Myocyte (in vitro differentiated cells): ENCODE data around the gene ECE1. TPM values are rescaled to one million over a fixed set of nuclear protein-coding genes. Genes with fewer than 3 reads are reported as not detected.
"Not testable (repeated sequence)": the region's sequence is repeated elsewhere in the genome, so short reads cannot be mapped to it uniquely, and the experiment has no call there.

Source experiments
- DNase-seq: peaks from one replicate; pipeline ENCODE4 v3.0.0-alpha.2; 2012; ENCODE audit warnings: low read depth
- total RNA-seq: library from RNA; depleted of rRNA; stranded (reverse); fragments of >200 nt; gene quantifications from 2 replicates; pipeline ENCODE4 v1.2.3, GENCODE V29; 2014

The ECE1 gene
- total RNA-seq, 1 donor from 2014 or later: 15.9 TPM

DNA sequence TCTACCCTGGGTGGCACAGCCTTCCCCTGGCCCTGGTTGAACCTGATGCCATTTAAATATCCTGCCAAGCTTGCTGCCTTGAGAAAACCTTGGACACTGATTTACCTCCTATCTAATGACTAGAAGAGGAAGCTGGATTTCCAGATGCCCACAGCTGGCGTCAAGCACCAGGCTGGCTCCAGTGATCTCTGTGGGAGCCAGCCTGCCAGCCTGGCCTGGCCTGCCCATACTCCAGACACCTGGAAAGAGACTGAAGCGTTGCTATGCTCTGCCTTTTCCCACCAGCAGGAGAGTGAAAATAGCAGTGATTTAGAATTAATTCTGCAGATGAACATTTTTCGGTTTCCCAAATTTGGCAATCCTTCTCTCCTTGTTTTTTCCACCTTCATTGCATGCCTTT is 102.0 kb downstream of the ECE1 start:
- no peak for DNase-seq

DNA sequence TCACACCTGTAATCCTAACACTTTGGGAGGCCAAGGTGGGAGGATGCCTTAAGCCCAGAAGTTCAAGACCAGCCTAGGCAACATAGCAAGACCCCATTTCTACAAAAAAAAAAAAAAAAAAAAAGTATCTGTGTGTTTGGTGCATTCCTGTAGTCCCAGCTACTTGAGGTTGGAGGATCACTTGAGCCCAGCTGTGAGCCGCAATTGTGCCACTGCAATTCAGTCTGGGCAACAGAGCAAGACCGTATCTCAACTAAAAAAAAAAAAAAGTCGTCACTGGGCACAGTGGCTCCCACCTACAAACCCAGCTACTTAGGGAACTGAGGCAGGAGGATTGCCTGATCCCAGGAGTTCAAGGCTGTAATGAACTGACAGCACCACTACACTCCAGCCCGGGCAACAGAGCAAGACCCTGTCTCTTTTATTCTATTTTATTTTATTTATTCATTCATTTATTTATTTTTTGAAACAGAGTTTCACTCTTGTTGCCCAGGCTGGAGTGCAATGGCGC is 105.0 kb downstream of the ECE1 start:
- DNase-seq: no peak

DNA sequence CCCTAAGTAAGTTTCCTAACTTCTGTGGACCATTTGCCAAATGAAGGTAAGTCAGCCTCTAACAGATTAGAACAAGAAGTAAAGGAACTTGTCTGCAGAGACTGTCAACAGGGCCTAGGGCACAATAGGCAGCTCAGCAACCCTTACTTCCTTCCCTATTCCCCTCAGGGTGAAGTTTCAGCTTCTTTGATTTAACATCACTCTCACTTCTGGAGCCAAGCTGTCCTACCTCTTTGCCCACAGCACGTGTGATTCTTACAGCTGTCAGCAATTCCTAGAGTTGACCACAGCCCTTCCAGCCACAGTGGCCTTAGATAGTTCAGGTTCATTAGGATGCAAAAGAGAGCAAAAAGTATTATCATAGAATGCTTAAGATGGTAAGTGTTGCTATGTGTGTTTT is 106.0 kb downstream of the ECE1 start:
- peak; percentile 80 for DNase-seq

DNA sequence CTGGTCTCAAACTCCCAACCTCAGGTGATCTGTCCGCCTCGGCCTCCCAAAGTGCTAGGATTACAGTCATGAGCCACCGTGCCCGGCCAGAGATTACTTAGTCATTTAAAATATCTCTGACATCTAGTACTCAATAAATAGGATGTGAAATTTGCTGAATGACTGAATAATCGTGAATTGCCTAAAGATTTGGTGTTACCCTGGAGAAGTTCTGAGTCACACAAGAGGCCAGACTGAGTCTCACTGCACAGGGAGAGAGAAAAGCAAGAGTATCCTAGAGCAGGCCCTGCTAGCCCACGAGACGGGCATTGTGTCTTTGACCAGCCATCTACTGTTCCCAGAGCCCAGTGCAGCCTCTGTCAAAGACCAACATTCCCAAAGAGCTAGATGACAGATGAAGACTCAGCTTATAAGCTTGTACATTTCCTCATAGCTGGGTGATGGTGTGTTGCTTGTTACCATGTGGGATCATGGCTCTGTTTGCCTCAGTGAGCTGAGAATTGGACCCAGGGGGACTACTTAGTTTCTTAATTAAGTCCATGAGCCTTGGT is 108.0 kb downstream of the ECE1 start:
- DNase-seq: peak; percentile 13

DNA sequence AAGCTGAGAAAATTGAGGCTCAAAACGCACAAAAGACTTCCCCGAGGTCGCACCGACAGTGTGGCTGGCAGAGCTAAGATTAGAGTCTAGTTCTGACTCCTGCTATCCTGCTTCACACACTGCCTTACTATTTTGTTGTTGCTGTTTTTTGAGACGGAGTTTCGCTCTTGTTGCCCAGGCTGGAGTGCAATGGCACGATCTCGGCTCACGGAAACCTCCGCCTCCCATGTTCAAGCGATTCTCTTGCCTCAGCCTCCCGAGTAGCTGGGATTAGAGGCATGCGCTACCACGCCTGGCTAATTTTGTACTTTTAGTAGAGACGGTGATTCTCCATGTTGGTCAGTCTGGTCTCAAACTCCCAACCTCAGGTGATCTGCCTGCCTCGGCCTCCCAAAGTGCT is 112.0 kb downstream of the ECE1 start:
- DNase-seq: not testable (repeated sequence)

DNA sequence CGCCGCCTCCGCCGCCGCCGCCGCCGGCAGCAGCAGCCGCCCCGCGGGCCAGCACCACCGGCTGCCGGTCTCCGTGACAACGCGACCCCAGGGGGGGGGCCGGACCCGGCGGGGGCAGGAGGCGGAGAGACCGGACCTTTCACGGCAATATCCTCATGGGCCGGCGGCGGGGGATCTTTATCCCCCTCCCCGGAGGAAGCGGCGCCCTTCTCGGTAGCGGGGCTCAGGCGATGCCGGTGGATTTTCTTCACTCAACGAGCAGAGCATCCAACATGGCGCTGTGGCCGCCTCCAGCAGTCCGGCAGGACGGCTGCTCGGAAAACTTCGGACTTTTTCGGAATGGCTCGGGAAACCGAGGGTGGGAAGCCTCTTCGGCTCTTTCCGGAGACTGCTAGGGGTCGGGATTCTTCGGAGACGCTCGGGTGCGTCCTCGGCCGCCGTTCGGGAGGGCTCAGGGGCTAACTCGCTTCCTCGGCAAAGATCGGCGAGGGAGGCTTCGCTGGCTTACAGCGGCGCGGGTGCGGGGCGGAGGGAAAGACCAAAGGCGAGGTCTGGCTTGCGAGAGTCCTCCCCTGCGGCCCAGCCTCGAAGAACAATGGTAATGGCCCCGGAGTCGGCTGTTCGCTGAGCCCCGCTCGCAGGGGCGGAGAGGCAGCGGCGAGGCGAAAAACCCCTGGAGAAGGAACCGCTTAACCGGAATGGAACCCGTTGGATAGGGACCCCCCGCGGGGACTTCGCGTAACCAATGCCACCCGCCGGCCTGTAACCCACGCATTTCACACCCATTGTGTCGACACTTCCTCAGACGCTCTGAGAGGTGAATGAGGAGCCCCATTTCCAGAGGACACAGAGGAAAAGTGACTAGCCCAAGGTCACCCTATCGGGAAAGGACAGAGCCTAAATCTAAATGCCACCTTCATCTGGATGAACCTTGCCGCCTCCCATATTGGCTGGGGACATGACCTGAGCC is 113.4 kb downstream of the ECE1 start, which contains the start of gene EIF4G3:
EIF4G3 (minus strand) TSS at position 312 of the 970 bp plus-strand sequence. CDS start 174,155 bp downstream, outside the sequence.
- peak; percentile 98 for DNase-seq

DNA sequence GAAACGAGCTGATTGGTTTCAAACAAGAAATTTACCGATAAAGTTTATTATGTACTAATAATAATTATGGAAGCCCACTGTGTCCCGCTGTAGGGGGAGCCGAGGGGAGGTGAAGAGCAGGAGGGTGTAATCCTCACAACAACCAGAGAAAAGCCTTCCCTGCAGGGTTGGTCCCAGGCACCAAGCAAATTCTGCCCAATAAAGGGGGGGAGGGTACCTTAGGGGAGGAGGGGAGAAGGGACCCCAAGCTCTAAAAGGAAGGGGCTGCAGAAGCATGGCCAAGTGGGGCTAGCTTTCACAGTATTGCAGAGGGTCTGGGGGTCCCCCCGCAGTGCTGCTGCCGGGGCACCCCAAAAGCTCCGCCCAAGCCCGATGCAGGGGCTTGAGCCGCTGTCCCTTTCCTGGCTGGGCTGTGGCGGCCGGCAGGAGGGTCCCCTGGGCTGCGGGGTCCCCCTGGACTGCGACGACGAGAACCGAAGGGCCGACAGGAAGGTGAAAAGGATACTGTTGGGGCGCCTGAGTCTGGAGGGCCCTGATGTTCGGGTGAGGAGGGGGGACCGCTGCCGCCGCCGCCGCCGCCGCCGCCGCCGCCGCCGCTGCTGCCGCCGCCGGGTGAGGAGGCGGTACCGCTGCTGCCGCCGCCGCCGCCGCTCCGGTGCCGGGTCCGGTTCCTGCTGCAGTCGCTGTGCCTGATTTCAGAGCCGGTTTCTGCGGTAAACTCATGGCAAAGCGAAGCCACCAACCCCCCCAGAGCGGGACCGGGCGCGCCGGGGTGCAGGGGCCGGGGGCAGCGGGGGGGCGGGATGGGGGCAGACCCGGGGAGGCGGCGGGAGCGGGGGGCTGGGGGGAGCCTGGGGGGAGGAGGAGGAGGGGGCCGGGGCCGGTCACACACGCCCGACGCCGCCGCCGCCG is 114.3 kb downstream of the ECE1 start:
- peak; percentile 34 for DNase-seq

DNA sequence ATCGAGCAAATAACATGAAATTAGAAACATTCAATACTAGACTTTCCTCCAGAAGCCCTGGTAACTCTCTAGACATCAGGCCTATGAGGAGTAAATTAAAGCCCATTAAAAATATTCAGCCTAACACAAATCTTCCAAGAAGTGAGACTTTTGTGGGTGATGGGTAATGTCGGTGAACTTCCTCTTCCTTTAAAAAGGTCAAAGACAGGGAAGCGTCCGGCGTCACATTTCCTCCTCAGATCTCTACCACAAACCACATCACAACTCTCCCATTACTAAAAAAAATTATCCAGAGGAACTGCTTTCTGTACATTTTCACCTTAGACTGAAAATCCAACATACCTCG is 115.0 kb downstream of the ECE1 start:
- DNase-seq: peak; percentile 29

DNA sequence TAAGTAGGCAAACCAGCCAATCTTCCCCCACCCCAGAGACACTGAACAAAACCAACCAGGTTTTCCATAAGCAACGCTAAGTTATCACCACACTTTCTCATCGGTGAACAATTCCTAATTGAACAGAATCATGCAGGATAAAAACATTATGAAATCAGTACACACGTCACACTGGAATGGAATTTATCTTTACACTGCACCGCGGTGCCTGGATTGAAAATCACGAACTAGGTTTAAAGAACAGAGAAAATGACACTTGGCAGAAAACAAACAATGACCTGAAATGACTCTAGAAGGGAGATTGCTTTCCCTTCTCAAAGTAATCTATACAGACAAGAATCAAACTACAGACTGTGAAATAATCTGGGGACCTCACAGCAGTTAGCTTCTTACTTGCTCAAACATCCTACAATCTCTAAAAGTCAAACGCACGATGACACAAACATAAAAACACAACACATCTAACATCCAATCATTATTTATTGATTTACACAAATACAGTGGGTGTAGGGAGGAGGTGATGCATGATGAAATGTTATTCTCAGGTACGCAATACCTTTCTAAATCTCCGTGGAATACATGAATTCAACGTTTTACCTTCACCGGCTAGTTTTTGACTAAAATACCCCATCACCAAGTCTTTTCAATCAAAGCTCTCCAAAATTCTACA is 115.5 kb downstream of the ECE1 start:
- DNase-seq: no peak

DNA sequence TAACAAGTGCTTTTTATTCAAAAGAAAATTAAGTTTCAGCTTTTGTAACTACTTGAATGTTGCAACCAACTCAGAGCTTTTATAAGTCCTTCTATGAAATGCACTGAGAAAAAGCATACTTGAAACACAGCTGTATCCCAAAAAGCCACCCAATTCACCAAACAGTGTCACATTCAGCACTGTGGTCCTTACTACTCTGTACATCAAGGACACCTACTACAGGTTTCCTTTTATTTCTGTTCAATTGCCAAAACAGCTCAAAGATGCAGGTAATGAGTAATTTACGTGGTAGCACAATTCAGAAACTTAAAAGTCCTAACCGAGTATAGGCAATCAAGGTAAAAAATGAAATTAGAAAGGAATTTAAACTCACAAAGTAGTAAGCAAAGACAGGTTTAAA is 116.0 kb downstream of the ECE1 start:
- no peak for DNase-seq

DNA sequence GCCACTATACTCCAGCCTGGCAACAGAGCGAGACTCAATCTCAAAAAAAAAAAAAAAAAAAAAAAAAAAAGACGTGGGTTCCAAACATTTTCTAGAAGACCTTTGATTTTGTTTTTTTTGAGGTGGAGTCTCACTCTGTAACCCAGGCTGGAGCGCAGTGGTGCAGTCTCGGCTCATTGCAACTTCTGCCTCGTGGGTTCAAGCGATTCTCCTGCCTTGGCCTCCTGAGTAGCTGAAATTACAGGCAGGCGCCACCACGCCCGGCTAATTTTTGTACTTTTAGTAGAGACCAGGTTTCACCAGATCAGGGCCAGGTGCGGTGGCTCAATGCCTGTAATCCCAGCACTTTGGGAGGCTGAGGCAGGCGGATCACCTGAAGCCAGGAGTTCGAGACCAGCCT is 117.2 kb downstream of the ECE1 start:
- DNase-seq: not testable (repeated sequence)

DNA sequence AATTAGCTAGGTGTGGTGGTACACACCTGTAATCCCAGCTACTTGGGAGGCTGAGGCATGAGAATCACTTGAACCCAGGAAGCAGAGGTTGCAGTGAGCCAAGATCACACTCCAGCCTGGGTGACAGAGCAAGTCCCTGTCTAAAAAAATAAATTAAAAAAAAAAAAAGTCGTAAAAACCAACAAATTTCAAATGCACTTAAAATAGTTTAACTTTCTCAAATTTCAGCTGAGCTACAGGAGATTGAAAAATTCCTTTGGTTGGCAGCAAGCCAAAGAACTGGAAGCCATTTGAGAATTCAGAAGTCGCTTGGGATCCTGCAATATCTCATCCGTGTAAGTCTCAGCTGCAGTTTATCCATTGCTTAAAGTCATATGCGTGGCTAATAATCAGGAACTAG is 119.4 kb downstream of the ECE1 start:
- DNase-seq: peak; percentile 74

DNA sequence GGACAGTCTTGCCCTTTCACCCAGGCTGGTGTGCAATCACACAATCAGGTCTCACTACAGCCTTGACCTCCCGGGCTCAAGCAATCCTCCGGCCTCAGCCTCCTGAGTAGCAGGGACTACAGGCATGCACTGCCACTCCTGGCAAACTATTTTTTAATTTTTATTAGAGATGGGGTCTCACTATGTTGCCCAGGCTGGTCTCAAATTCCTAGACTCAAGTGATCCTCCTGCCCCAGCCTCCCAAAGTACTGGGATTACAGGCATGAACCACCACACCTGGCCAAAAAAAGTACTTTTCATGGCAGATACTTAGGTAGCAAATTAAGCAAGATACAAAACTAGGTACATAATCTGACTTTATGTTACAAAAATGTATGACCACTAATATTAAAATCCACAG is 121.8 kb downstream of the ECE1 start:
- no peak for DNase-seq

Other genes with a start within 250 kb of the ECE1 start
- gene EIF4G3, start 113.6 kb downstream of the ECE1 start, total RNA-seq: 61.6 and 65.5 TPM in 2 replicates
- gene NBPF3, start 149.7 kb upstream of the ECE1 start, total RNA-seq: 3.5 and 8.2 TPM in 2 replicates
- 14.9 and 15.1 TPM in 2 replicates for gene ALPL, start 219.0 kb upstream of the ECE1 start, total RNA-seq